HG03097 (cell line): ENCODE measurements around the gene FUBP3.
"Not testable (repeated sequence)": the region's sequence is repeated elsewhere in the genome, so short reads cannot be mapped to it uniquely, and the experiment has no call there.

ENCODE experiments used
- ATAC-seq: cut with Tn5 transposase; IDR thresholded peaks from one replicate; pipeline ENCODE4 v1.9.1; 2021; ENCODE audit not compliant: unreplicated experiment, low FRiP score

Gene FUBP3

GRCh38 chr9:130677252-130677651 lies 97.9 kb downstream of the FUBP3 start:
- no peak for ATAC-seq

- no peak for ATAC-seq
Observed at GRCh38 chr9:130680836-130681768, 101.7 kb downstream of the FUBP3 start.

GRCh38 chr9:130681769-130682420 lies 102.5 kb downstream of the FUBP3 start:
- ATAC-seq = no peak

- no peak for ATAC-seq
Observed at GRCh38 chr9:130682421-130683121, 103.2 kb downstream of the FUBP3 start.

GRCh38 chr9:130685104-130685503 lies 105.7 kb downstream of the FUBP3 start:
- no peak for ATAC-seq

- ATAC-seq = not testable (repeated sequence)
Observed at GRCh38 chr9:130685945-130686344, 106.6 kb downstream of the FUBP3 start.

- ATAC-seq = no peak
Observed at GRCh38 chr9:130687615-130688014, 108.2 kb downstream of the FUBP3 start.
